Measurements from ENCODE around the gene PANK1. TPM values are rescaled to one million over a fixed set of nuclear protein-coding genes. Genes with fewer than 3 reads are reported as not detected.
A peak's percentile ranks its signal among the peaks of the same experiment; 100 is the strongest.

Gene PANK1
- total RNA-seq (2021) (5.7 and 8.1 TPM in 2 replicates), Bru-seq, nascent RNA (percentile 60 among the genes with signal in this experiment), BruChase-seq, experiment 1, labeled RNA remaining after a 2-hour chase (percentile 54 among the genes with signal in this experiment), BruChase-seq, experiment 2, labeled RNA remaining after a 6-hour chase (percentile 49 among the genes with signal in this experiment)
- long read RNA-seq, full-length matches to known transcripts, result 8 of 16 reads
- long read RNA-seq, partial matches to known transcripts, result 3 of 16 reads
- long read RNA-seq, other reads (novel, unspliced or antisense), result 5 of 16 reads

- Histone ChIP-seq H3K79me2 (ENCODE audit: low read depth) (peaks cover 32% of the 10 kb centered on the region), H3K36me3 (ENCODE audit: low read depth) (no peaks in the 10 kb centered on the region), H3K4me2 (peak within 1 kb of the TSS; percentile 92), H3K9me3 (ENCODE audit: insufficient read depth, low read depth) (no peaks in the 10 kb centered on the region), H3K27me3 (ENCODE audit: insufficient read depth, low read depth) (no peaks in the 10 kb centered on the region), H4K20me1 (ENCODE audit: insufficient read depth) (no peaks in the 10 kb centered on the region), H3K4me1 (replicated peaks; ENCODE audit: insufficient read depth) (peaks cover 25% of the 10 kb centered on the region; the same call in 1 of the 2 replicates), H3K27ac (peak within 1 kb of the TSS; percentile 48; the same call in 1 of the 2 replicates), H3K9me2 (ENCODE audit: insufficient read depth) (no peaks in the 10 kb centered on the region), H3F3A (ENCODE audit: insufficient read depth, low read depth) (peaks cover 8% of the 10 kb centered on the region; the same call in 1 of the 2 replicates), H2AFZ (peak within 1 kb of the TSS; percentile 87), H3K4me3 (peak within 1 kb of the TSS; percentile 83)
- TF ChIP-seq EZH2 (IDR thresholded peaks at IDR 0.05; ENCODE audit: low read depth), result no peak
- TF ChIP-seq CTCF (conservative IDR thresholded peaks at IDR 0.05), result no peak
- CTCF ChIA-PET, result no interaction called here
- peak; percentile 61 to 72 for DNase-seq
- POLR2A ChIA-PET (ENCODE audit: unreplicated experiment), result no interaction called here
- no TSS peak for BruUV-seq (replicated peaks)
- intact Hi-C loops (cut with micrococcal nuclease; ENCODE audit: unreplicated experiment), result loop anchor here (1.0 kb wide), 1 partner anchor 56 kb away; the partner anchor contains the start of gene KIF20B
Observed at GRCh38 chr10:89644967-89645741, at the start of gene PANK1. TSS of gene PANK1 (minus strand) at chr10:89645242. CDS start at chr10:89644891, 351 bp downstream.

DNA sequence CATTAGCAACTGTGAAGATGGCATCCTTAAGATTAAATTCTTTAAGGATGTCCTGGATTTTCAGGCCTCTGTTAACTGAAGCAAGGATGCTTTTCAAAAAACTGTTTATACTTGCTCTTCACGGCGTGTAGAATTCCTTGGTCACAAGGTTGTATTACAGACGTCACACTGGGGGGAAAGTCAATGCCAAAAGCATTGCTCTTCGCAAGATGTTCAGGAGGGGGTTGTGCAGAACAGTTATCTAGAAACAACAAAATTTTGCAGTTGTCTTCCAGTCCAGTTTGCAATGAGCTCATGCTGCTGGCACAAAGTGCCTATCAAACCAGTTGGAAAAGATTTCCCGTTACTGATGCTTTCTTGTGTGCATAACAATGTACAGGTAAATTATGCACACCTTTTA lies 48.1 kb upstream of the PANK1 start:
- no peak overlapping the region for H2AFZ ChIP-seq
- H3K27me3 ChIP-seq (ENCODE audit: insufficient read depth, low read depth), result no peaks in the 10 kb centered on the region
- no peaks in the 10 kb centered on the region for H3K9me3 ChIP-seq (ENCODE audit: insufficient read depth, low read depth)
- TF ChIP-seq CTCF (conservative IDR thresholded peaks at IDR 0.05) (no peak), EZH2 (IDR thresholded peaks at IDR 0.05; ENCODE audit: low read depth) (no peak)
- no peak overlapping the region for H3K4me3 ChIP-seq
- H4K20me1 ChIP-seq (ENCODE audit: insufficient read depth), result no peaks in the 10 kb centered on the region
- DNase-seq, result no peak
- peaks cover 17% of the 10 kb centered on the region for H3K4me1 ChIP-seq (replicated peaks; ENCODE audit: insufficient read depth)
- ChIA-PET CTCF (no interaction called here), POLR2A (ENCODE audit: unreplicated experiment) (interaction anchor here (0.6 to 0.7 kb wide), 2 partner anchors 40 to 1809 kb away, joined by 3 read pairs; no protein-coding TSS in a partner anchor)
- H3K79me2 ChIP-seq (ENCODE audit: low read depth), result no peaks in the 10 kb centered on the region
- intact Hi-C loops (cut with micrococcal nuclease; ENCODE audit: unreplicated experiment), result no loop called here
- H3K4me2 ChIP-seq, result no peak overlapping the region
- H3K27ac ChIP-seq, result no peak overlapping the region
- no peaks in the 10 kb centered on the region for H3K36me3 ChIP-seq (ENCODE audit: low read depth)
- BruUV-seq (replicated peaks), result no TSS peak
- H3K9me2 ChIP-seq (ENCODE audit: insufficient read depth), result no peaks in the 10 kb centered on the region
- no peaks in the 10 kb centered on the region; the same call in none of the 2 replicates for H3F3A ChIP-seq (ENCODE audit: insufficient read depth, low read depth)

- intact Hi-C loops (cut with micrococcal nuclease; ENCODE audit: unreplicated experiment), result no loop called here
- POLR2A ChIA-PET (ENCODE audit: unreplicated experiment), result interaction anchor here (0.6 kb wide), 1 partner anchor 40 kb away, joined by 3 read pairs; no protein-coding TSS in a partner anchor
Observed at GRCh38 chr10:89692416-89692815, 47.4 kb upstream of the PANK1 start.

More at GRCh38 chr10:89692416-89692815, 47.4 kb upstream of the PANK1 start:
- Histone ChIP-seq H3K27me3 (ENCODE audit: insufficient read depth, low read depth) (no peaks in the 10 kb centered on the region), H3K4me3 (no peak overlapping the region), H3F3A (ENCODE audit: insufficient read depth, low read depth) (no peaks in the 10 kb centered on the region; the same call in none of the 2 replicates), H3K79me2 (ENCODE audit: low read depth) (no peaks in the 10 kb centered on the region), H3K36me3 (ENCODE audit: low read depth) (no peaks in the 10 kb centered on the region), H3K4me1 (replicated peaks; ENCODE audit: insufficient read depth) (peaks cover 17% of the 10 kb centered on the region), H3K9me3 (ENCODE audit: insufficient read depth, low read depth) (no peaks in the 10 kb centered on the region), H2AFZ (no peak overlapping the region), H3K9me2 (ENCODE audit: insufficient read depth) (no peaks in the 10 kb centered on the region), H3K4me2 (no peak overlapping the region), H4K20me1 (ENCODE audit: insufficient read depth) (no peaks in the 10 kb centered on the region), H3K27ac (no peak overlapping the region)
- CTCF ChIA-PET, result no interaction called here
- no peak for DNase-seq
- BruUV-seq (replicated peaks), result no TSS peak
- no peak for TF ChIP-seq EZH2 (IDR thresholded peaks at IDR 0.05; ENCODE audit: low read depth)
- TF ChIP-seq CTCF (conservative IDR thresholded peaks at IDR 0.05), result no peak

Data from PC-9 (cell line).